ENCODE data around the gene VPREB1.
"Not testable (repeated sequence)": the region's sequence is repeated elsewhere in the genome, so short reads cannot be mapped to it uniquely, and the experiment has no call there.

DNA sequence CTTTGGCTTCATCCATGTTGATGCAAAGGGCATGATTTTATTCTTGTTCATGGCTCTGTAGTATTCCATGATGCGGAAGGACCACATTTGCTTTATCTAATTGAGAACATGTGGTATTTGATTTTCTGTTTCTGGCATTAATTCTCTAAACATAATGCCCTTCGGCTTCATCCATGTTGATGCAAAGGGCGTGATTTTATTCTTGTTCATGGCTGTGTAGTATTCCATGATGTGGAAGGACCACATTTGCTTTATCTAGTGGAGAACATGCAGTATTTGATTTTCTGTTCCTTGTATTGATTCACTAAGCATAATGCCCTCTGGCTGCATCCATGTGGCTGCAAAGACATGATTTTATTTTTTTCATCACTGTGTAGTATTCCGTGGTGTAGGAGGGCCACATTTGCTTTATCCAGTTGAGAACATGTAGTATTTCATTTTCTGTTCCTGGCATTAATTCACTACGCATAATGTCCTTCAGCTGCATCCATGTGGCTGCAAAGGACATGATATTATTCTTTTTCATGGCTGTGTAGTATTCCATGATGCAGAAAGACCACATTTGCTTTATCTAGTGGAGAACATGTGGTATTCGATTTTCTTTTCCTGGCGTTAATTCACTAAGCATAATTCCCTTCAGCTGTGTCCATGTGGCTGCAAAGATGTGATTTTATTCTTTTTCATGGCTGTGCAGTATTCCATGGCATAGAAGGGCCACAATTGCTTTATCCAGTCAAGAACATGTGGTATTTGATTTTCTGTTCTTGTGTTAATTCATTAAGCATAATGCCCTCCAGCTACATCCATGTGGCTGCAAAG lies 14.2 kb downstream of the VPREB1 start:
- TF ChIP-seq, protein P1, sequence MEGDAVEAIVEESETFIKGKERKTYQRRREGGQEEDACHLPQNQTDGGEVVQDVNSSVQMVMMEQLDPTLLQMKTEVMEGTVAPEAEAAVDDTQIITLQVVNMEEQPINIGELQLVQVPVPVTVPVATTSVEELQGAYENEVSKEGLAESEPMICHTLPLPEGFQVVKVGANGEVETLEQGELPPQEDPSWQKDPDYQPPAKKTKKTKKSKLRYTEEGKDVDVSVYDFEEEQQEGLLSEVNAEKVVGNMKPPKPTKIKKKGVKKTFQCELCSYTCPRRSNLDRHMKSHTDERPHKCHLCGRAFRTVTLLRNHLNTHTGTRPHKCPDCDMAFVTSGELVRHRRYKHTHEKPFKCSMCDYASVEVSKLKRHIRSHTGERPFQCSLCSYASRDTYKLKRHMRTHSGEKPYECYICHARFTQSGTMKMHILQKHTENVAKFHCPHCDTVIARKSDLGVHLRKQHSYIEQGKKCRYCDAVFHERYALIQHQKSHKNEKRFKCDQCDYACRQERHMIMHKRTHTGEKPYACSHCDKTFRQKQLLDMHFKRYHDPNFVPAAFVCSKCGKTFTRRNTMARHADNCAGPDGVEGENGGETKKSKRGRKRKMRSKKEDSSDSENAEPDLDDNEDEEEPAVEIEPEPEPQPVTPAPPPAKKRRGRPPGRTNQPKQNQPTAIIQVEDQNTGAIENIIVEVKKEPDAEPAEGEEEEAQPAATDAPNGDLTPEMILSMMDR (IDR thresholded peaks at IDR 0.05), result not testable (repeated sequence)
- TF ChIP-seq POLR2A (IDR thresholded peaks at IDR 0.05), result not testable (repeated sequence)
